ENCODE results near the gene ARG2. TPM values are rescaled to one million over a fixed set of nuclear protein-coding genes. Genes with fewer than 3 reads are reported as not detected.

The ARG2 gene
- total and polyA plus RNA-seq, 2 of the 4 experiments (the other 2 are of a cell fraction), result 1.1 to 2.5 TPM

DNA sequence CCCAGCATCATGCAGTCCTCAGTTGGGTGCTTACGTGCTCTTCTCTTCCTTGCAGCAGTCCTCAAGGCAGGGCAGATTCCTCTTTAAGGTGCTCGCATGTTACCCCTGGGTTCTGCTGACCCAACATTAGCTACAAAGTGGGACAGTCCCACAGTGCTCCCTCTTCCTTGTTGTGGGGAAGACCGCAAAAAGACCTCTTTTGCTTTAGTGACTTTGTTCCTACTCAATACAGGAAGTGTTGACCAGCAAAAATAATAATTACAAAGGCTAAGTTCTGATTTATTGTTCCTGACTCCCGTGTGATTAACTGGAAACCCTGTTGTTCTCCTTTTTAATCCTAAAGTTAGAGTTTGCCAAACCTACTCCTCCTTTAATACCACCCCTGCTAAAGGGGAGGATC, 33.4 kb upstream of the ARG2 start:
- dilution Hi-C loops (cut with HindIII; ENCODE audit: low sequenced_read_pairs, unreplicated experiment), result no loop called here
- Histone ChIP-seq H3K9ac (ENCODE audit: low read depth, low read length) (no peak overlapping the region), H3K9me3 (ENCODE audit: control insufficient read depth, insufficient read depth, low read length) (no peaks in the 10 kb centered on the region), H3K27me3 (ENCODE audit: control insufficient read depth, insufficient read depth, low read length) (no peaks in the 10 kb centered on the region), H4K5ac (ENCODE audit: low read depth, low read length) (no peak overlapping the region), H3K36me3 (ENCODE audit: control insufficient read depth, insufficient read depth, low read length) (peaks cover 5% of the 10 kb centered on the region), H2BK120ac (ENCODE audit: low read depth, low read length) (no peak overlapping the region), H3K4me2 (ENCODE audit: low read depth, low read length) (no peak overlapping the region), H3K79me1 (ENCODE audit: low read depth in 1 of 2, low read length in 2 of 2) (no peaks in the 10 kb centered on the region), H2AK5ac (ENCODE audit: low read depth, low read length) (no peak overlapping the region), H4K20me1 (ENCODE audit: insufficient read depth, low read length) (no peaks in the 10 kb centered on the region), H4K91ac (ENCODE audit: insufficient read depth, low read depth, low read length) (no peak overlapping the region), H2BK20ac (ENCODE audit: low read depth, low read length) (no peak overlapping the region), H3K18ac (ENCODE audit: low read depth, low read length) (no peak overlapping the region), H3K4me3 (ENCODE audit: insufficient read depth, low read depth, low read length) (no peak overlapping the region), H3K23ac (ENCODE audit: low read depth, low read length) (no peak overlapping the region), H3K9me1 (ENCODE audit: insufficient read depth, low read length) (no peaks in the 10 kb centered on the region), H2BK5ac (ENCODE audit: low read depth, low read length, poor library complexity, severe bottlenecking) (no peak overlapping the region), H3K4ac (ENCODE audit: low read depth, low read length) (no peak overlapping the region), H2BK15ac (ENCODE audit: low read depth, low read length) (no peak overlapping the region), H3K4me1 (ENCODE audit: control insufficient read depth, insufficient read depth, low read length) (no peaks in the 10 kb centered on the region), H2AK9ac (replicated peaks; ENCODE audit: low read depth, low read length, poor library complexity) (no peak overlapping the region), H4K8ac (ENCODE audit: low read depth in 2 of 2, low read length in 2 of 2) (no peak overlapping the region), H3K14ac (replicated peaks; ENCODE audit: low read depth, low read length) (no peak overlapping the region), H2AFZ (replicated peaks; ENCODE audit: low read length, poor library complexity) (no peak overlapping the region), H3K27ac (ENCODE audit: insufficient read depth, low read length) (no peak overlapping the region), H3K56ac (ENCODE audit: extremely low read depth, insufficient read depth, low read length) (no peak overlapping the region)
- ATAC-seq (ENCODE audit: low read depth) (no peak), DNase-seq (no peak)
- CTCF ChIA-PET, result interaction anchor here (5.8 kb wide), 1 partner anchor 118 kb away, joined by 38 read pairs; no protein-coding TSS in a partner anchor
- POLR2A ChIA-PET (ENCODE audit: unreplicated experiment), result no interaction called here
- in situ Hi-C loops (cut with MboI; ENCODE audit: low sequenced_read_pairs), result loop anchor here (5.0 kb wide), 1 partner anchor 116 kb away; the partner anchor contains the start of gene RDH12
- TF ChIP-seq CHD1 (IDR thresholded peaks at IDR 0.05; ENCODE audit: low read depth, low read length) (no peak), MXI1 (IDR thresholded peaks at IDR 0.05; ENCODE audit: borderline replicate concordance, low read depth, low read length) (no peak)
- TF ChIP-seq, protein P1, sequence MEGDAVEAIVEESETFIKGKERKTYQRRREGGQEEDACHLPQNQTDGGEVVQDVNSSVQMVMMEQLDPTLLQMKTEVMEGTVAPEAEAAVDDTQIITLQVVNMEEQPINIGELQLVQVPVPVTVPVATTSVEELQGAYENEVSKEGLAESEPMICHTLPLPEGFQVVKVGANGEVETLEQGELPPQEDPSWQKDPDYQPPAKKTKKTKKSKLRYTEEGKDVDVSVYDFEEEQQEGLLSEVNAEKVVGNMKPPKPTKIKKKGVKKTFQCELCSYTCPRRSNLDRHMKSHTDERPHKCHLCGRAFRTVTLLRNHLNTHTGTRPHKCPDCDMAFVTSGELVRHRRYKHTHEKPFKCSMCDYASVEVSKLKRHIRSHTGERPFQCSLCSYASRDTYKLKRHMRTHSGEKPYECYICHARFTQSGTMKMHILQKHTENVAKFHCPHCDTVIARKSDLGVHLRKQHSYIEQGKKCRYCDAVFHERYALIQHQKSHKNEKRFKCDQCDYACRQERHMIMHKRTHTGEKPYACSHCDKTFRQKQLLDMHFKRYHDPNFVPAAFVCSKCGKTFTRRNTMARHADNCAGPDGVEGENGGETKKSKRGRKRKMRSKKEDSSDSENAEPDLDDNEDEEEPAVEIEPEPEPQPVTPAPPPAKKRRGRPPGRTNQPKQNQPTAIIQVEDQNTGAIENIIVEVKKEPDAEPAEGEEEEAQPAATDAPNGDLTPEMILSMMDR (conservative IDR thresholded peaks at IDR 0.05; ENCODE audit: low read depth, low read length), result no peak
- WGBS, 2 experiments (ENCODE audit: extremely low coverage in 2 of 2, insufficient read length in 1 of 2), result 80% methylated on average over 1 of the region's 4 CpGs; no CpG with 5 or more reads in 1 of the 2 experiments
- intact Hi-C loops (cut with micrococcal nuclease), result no loop called here
- BruUV-seq (replicated peaks), result no TSS peak

Measured in IMR-90 (cell line).